ENCODE results near the gene MYMK.

The MYMK gene

GRCh38 chr9:133477461-133477860, 47.3 kb downstream of the MYMK start:
- peak overlapping the region; percentile 92 for H3K4me3 ChIP-seq (ENCODE audit: low read length)
- peak overlapping the region; percentile 90; the same call in 1 of the 2 replicates for H3K9ac ChIP-seq (ENCODE audit: low read length)

GRCh38 chr9:133476941-133477340, 47.8 kb downstream of the MYMK start:
- Histone ChIP-seq H3K9ac (ENCODE audit: low read length) (no peak overlapping the region), H3K27ac (ENCODE audit: low read length) (no peak overlapping the region), H3K79me2 (ENCODE audit: low read length) (peaks cover 16% of the 10 kb centered on the region), H3K4me1 (ENCODE audit: low read length) (peaks cover 40% of the 10 kb centered on the region), H4K20me1 (ENCODE audit: insufficient read depth, low read length) (peaks cover 9% of the 10 kb centered on the region), H3K4me3 (ENCODE audit: low read length) (0 out of 2 replicates have a peak overlapping the region, but pooled peaks have one; percentile 92), H3K27me3 (ENCODE audit: low read depth, low read length) (no peaks in the 10 kb centered on the region), H2AFZ (ENCODE audit: low read depth, low read length) (no peak overlapping the region), H3K36me3 (replicated peaks; ENCODE audit: low read depth, low read length) (peaks cover 23% of the 10 kb centered on the region), H3K9me3 (ENCODE audit: insufficient read depth, low read length) (no peaks in the 10 kb centered on the region), H3K4me2 (ENCODE audit: low read length) (peak overlapping the region; percentile 100)
- TF ChIP-seq EZH2phosphoT487 (IDR thresholded peaks at IDR 0.05; ENCODE audit: low read depth) (no peak), CTCF (IDR thresholded peaks at IDR 0.05; ENCODE audit: low read depth, low read length) (no peak)

More at GRCh38 chr9:133477461-133477860, 47.3 kb downstream of the MYMK start:
- H2AFZ ChIP-seq (ENCODE audit: low read depth, low read length), result no peak overlapping the region
- peaks cover 21% of the 10 kb centered on the region for H3K36me3 ChIP-seq (replicated peaks; ENCODE audit: low read depth, low read length)
- no peaks in the 10 kb centered on the region for H3K9me3 ChIP-seq (ENCODE audit: insufficient read depth, low read length)
- peaks cover 40% of the 10 kb centered on the region for H3K4me1 ChIP-seq (ENCODE audit: low read length)
- H3K27me3 ChIP-seq (ENCODE audit: low read depth, low read length), result no peaks in the 10 kb centered on the region
- peak overlapping the region; percentile 100 for H3K4me2 ChIP-seq (ENCODE audit: low read length)
- H4K20me1 ChIP-seq (ENCODE audit: insufficient read depth, low read length), result peaks cover 9% of the 10 kb centered on the region
- no peak for TF ChIP-seq CTCF (IDR thresholded peaks at IDR 0.05; ENCODE audit: low read depth, low read length)
- TF ChIP-seq EZH2phosphoT487 (IDR thresholded peaks at IDR 0.05; ENCODE audit: low read depth), result no peak
- no peak overlapping the region for H3K27ac ChIP-seq (ENCODE audit: low read length)
- H3K79me2 ChIP-seq (ENCODE audit: low read length), result peaks cover 16% of the 10 kb centered on the region

- peaks cover 9% of the 10 kb centered on the region for H4K20me1 ChIP-seq (ENCODE audit: insufficient read depth, low read length)
- H3K36me3 ChIP-seq (replicated peaks; ENCODE audit: low read depth, low read length), result peaks cover 27% of the 10 kb centered on the region
- no peak overlapping the region for H3K9ac ChIP-seq (ENCODE audit: low read length)
- peaks cover 16% of the 10 kb centered on the region for H3K79me2 ChIP-seq (ENCODE audit: low read length)
- H3K4me3 ChIP-seq (ENCODE audit: low read length), result no peak overlapping the region
- TF ChIP-seq EZH2phosphoT487 (IDR thresholded peaks at IDR 0.05; ENCODE audit: low read depth) (no peak), CTCF (IDR thresholded peaks at IDR 0.05; ENCODE audit: low read depth, low read length) (no peak)
- H3K9me3 ChIP-seq (ENCODE audit: insufficient read depth, low read length), result no peaks in the 10 kb centered on the region
- H3K27ac ChIP-seq (ENCODE audit: low read length), result no peak overlapping the region
- H2AFZ ChIP-seq (ENCODE audit: low read depth, low read length), result no peak overlapping the region
- peaks cover 40% of the 10 kb centered on the region for H3K4me1 ChIP-seq (ENCODE audit: low read length)
- no peaks in the 10 kb centered on the region for H3K27me3 ChIP-seq (ENCODE audit: low read depth, low read length)
- peak overlapping the region; percentile 100 for H3K4me2 ChIP-seq (ENCODE audit: low read length)
These were observed 48.5 kb downstream of the MYMK start for GRCh38 chr9:133476036-133476931.

GRCh38 chr9:133475292-133476012, 49.3 kb downstream of the MYMK start:
- Histone ChIP-seq H3K4me3 (ENCODE audit: low read length) (no peak overlapping the region), H3K36me3 (replicated peaks; ENCODE audit: low read depth, low read length) (peaks cover 27% of the 10 kb centered on the region), H3K27me3 (ENCODE audit: low read depth, low read length) (no peaks in the 10 kb centered on the region), H4K20me1 (ENCODE audit: insufficient read depth, low read length) (peaks cover 9% of the 10 kb centered on the region), H3K9me3 (ENCODE audit: insufficient read depth, low read length) (no peaks in the 10 kb centered on the region), H2AFZ (ENCODE audit: low read depth, low read length) (no peak overlapping the region), H3K4me2 (ENCODE audit: low read length) (no peak overlapping the region), H3K9ac (ENCODE audit: low read length) (no peak overlapping the region), H3K79me2 (ENCODE audit: low read length) (peaks cover 16% of the 10 kb centered on the region), H3K4me1 (ENCODE audit: low read length) (peaks cover 40% of the 10 kb centered on the region), H3K27ac (ENCODE audit: low read length) (no peak overlapping the region)
- no peak for TF ChIP-seq CTCF (IDR thresholded peaks at IDR 0.05; ENCODE audit: low read depth, low read length)
- no peak for TF ChIP-seq EZH2phosphoT487 (IDR thresholded peaks at IDR 0.05; ENCODE audit: low read depth)
